Fibroblast of peridontal ligament (primary cell): ENCODE results near the gene DGLUCY.

Source experiments
- DNase-seq: peaks from one replicate; pipeline ENCODE4 v3.0.0-alpha.2; 2010; ENCODE audit errors: extremely low read depth

Gene DGLUCY

DNA sequence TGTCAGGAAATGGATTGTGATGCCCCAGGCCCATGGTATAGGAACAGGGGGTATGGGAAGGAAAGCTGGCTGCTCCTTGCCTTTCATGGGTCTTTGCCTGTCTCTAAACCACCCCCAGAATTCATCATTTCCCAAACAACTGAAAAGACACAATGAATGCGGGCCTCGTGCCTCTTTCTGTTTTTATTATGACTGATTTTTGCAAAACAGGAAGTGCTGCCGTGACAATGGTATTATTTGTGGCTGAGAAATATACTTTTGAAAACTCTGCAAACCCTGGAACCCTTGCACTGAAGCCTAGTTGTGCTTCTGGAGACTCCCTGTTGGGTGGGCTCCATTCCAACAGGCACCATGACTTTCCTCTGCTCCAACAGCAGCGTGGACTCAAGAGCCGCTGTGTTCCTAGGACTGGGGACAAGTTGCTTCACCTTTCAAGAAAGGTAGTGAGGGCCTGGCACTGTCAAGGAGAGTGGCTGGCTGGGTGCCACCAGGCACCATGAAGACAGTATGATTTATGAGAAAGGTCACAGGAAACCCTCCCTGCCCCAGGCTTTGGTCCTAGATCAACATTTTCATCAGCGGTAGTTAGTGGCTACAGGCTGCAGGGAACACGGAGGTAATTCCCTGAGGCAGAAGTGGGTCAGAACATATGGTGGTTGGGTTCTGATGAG lies 4.8 kb upstream of the DGLUCY start:
- DNase-seq, result no peak

DNA sequence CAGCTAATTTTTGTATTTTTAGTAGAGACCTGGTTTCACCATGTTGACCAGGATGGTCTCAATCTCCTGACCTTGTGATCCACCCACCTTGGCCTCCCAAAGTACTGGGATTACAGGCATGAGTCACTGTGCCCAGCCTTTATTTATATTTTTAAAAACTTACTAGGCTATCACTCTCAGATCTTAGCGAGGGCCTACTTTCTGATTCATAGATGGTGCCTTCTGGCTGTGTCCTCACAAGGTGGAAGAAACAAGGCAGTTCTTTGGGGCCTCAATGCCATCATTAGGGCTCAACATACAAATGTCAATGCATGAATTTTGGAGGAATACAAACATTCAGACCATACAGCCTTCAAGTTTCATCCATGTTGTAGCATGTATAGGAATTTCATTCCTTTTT lies 2.4 kb upstream of the DGLUCY start:
- no peak for DNase-seq

DNA sequence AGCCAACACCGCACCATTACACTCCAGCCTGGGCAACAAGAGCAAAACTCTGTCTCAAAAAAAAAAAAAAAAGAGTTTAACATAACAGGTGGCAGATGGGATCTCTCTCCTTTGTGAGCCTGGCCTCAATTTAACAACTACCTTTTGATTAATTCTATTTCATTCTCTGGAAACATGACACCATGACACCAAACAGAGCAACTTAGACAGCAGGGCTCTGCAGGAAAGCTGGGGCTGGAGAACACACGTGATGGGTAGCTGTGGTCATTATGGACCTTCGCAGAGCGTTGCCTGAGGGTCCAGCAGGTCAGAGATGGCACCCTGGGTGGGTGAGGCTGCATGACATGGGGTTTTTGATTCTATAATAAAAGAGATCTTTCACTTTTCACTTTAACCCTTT lies 1.7 kb upstream of the DGLUCY start:
- DNase-seq, result no peak

DNA sequence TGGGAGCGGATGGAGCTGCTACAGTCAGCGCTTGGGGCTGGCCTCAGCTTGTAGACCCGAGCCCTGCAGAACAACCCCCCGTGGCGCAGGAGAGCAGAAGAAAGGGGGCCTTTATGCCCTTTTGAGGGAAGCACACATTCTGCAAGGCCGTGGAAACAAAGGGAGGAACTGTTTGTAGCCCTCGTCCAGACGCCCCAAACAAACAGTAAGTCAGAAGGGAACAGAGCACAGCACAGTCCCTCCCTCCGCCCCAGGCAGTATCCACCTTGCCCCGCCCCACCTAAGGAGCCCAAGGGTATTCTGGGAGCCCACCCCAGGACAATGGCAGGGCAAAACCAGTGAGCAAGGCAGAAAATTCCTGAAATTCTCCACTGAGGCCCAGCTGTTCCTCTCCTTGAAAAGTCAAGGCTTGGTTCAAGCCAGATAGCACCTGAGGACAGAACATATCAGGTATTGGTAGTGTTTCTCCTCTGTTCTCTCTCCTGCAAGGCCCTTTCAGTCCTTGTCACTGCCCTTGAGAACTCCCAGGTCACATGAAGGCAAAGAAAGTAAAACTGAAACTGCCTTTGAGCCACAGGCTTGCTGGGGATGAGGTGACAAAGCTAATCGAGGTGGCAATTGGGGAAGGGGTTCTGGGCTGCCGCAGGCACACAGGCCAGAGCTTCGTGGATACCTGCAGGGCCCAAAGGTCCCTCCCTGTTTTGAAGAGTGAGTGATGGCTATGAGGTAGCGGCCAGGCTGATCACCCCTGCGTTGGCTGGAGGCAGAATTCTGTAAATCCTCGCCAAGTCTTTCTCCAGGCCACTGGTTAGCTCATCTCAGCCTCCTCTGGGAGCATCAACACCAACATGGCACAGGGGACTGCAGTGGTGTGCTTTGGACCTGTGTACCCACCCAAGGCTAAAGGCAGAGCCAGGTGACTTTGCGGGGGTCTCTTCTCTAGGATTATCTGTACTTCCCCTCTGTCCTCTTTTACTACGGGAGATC lies 499 bp downstream of the DGLUCY start:
- DNase-seq, result peak; percentile 62

DNA sequence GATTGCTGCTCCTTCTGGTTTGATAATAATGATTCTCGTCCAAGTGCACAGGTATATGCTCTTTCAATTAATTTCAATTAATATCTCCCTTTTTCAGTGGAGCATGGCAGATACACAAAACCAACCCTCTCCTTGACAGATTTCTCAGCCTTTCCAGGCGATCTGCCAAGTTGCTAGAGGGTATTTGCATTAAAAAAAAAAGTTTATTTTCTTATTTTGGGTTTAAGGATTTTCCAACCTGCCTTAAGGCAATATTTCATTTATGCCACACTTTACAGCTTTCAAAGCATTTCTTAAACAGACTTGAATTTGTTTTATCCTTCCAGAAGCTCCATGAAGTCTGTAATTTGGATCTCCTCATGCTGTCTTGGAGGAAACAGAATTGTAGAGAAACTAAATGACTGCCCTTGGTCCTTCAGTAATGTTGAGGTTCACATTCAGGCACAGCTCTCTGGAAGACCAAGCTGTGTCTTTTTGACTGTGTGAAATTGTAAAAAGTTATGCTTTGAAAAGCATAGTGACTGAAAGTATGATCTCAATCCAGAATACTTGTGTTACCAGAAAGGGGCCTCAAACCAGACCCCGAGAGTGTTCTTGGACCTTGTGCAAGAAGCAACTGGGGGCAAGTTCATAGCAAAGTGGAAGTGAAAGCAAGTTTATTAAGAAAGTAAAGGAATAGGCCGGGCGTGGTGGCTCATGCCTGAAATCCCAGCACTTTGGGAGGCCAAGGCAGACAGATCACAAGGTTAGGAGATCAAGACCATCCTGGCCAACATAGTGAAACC lies 2.3 kb downstream of the DGLUCY start:
- DNase-seq, result peak; percentile 40

DNA sequence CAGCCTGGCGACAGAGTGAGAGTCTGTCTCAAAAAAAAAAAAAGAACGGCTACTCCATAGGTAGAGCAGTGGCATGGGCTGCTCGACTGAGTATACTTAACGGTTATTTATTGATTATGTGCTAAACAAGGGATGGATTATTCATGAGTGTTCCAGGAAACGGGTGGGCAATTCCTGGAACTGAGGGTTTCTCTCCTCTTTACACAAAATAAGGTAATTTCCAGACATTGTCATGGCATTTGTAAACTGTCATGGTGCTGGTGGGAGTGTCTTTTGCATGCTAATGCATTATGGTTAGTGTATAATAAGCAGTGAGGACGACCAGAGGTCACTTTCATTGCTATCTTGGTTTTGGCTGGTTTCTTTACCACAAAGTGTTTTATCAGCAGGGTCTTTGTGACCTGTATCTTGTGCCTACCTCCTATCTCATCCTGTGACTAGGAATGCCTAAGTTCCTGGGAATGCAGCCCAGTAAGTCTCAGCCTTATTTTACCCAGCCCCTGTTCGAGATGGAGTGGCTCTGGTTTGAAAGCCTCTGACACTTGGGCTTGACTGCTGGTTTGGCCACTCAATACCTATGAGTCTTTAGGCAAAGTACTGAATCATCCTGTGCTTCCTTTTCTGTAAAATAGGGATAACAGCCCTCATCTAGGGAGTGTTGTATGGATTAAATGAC lies 3.2 kb downstream of the DGLUCY start:
- DNase-seq, result no peak

DNA sequence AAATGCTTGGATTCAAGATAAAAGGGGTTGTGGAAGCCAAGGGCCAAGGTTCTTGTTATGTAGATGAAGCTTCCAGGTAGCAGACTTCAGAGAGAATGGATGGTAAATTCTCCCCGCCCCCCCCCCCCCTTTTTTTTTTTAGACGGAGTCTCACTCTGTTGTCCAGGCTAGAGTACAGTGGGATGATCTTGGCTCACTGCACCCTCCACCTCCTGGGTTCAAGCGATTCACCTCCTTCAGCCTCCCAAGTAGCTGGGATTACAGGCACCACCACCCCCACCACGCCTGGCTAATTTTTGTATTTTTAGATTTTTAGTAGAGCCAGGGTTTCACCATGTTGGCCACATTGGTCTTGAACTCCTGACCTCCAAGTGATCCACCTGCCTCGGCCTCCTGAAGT lies 4.1 kb downstream of the DGLUCY start:
- DNase-seq, result no peak

DNA sequence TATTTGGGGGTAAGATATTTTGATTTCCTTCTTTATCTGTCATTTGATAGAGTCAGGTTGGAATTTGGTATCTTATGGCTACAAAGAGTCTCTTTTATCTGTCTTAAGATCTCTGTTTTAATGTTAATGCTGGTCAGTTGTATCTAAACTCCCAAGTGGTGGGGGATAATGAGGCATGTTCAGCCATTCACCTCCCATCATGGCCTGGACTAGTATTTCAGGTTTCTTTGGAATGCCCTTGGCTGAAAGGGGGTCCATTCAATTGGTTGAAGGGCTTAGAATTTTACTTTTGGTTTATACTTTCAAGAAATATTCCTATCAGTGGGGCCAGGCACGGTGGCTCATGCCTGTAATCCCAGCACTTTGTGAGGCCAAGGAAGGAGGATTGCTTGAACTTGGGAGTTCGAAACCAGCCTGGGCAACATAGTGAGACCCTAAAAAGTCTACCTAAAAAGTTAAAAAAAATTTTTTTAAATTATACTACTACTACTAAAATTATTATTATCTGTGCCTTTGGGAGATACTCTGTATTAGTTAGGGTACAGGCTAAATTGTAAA lies 4.7 kb downstream of the DGLUCY start:
- DNase-seq, result no peak

DNA sequence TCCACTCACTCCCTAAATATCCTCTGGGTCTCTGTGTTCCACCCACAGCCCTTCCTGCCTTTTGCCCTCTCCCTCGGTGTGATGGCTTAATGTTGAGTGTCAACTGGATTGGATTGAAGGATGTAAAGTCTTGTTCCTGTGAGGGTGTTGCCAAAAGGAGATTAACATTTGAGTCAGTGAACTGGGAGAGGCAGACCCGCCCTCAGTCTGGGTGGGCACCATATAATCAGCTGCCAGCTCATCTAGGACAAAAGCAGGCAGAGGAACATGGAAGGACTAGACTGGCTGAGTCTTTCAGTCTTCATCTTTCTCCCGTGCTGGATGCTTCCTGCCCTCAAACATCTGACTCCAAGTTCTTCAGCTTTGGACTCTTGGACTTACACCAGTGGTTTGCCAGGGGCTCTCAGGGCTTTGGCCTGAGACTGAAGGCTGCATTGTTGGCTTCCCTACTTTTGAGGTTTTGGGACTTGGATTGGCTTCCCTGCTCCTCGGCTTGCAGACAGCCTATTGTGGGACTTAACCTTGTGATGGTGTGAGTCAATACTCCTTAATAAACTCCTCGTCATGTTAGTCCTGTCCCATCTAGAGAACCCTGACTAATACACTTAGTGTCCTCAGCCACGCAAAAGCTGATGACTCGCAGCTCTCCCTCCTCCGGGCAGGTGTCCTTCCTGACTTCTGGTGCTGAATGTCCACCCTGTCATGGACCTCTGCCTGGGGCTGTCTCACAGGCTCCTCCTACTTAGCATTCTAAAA lies 5.9 kb downstream of the DGLUCY start:
- DNase-seq, result peak; percentile 79

DNA sequence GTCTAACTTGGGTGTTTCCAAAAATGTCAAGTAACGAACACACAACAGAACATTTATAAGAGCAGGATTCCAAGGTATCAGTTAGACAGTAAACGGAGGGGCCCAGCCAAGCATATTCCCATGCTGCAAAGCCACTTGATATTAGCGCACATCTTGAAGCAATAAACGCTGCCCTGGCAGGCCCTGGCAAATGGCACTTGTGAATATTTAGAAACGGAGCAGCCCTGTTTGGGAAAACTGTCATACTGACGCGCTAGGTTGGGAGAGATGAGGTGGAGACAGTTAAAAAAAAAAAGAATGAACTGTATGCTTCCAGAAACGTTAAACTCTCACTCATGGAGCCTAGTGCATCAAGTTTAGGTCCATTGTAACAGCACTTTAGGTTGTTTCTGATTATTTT lies 9.3 kb downstream of the DGLUCY start:
- no peak for DNase-seq

DNA sequence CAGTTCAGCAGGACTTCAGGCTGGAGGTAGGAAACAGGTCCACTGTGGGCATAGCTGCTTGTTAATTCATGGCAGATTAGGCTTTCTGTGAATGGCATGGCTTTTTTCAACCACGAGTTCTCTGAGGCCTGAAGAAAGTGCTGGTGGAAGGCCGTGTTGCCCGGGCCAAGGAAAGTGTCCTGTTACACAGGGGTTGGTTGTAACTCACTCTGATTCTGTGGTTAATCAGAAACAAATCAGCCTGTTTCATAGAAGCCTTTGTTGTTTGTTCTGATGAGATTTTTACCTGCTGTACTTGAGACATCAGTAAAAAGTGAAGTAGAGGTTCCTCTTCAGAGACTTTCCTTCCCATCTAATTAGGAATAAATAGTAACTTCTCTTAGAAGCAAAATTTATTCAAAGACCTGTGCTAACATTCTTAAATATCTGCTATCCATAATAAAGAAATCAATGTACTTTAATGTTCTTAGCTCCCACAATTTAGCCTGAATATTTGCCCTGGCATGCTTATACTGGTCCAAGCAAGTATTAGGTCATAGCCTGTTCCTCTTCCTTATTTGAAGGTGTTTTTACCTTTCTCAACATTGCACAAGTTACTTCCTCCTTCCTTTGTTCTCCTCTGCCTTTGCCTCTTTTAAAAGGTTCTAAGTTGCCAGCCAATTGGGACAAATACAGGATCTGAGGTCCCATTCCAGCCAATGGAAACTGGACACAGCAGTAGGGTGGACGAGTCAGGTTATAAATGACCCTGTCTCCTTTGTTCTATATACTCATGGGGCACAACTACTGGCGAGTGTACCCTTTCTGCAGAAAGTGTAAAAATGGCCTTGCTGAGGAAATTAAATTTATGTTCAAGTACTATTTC lies 10.8 kb downstream of the DGLUCY start:
- DNase-seq, result peak; percentile 6

DNA sequence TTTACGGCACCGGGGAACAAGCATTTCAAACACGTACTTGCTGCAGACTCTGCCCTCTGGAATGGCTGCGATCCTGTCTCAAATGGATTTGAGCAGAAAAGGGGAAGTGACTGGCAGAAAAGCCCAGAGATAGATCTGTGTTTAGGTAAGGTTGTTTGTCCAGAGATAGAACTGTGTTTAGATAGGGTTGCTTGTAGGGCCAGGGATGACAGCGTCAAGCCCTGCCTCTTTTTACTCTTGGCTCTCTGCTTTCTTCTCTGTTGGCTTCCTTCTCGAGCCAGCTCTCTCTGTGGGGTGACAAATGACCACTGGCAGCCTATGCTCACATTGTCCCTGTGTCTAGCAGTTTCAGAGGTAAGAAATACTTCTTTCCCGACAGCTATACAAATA lies 11.4 kb downstream of the DGLUCY start:
- no peak for DNase-seq

DNA sequence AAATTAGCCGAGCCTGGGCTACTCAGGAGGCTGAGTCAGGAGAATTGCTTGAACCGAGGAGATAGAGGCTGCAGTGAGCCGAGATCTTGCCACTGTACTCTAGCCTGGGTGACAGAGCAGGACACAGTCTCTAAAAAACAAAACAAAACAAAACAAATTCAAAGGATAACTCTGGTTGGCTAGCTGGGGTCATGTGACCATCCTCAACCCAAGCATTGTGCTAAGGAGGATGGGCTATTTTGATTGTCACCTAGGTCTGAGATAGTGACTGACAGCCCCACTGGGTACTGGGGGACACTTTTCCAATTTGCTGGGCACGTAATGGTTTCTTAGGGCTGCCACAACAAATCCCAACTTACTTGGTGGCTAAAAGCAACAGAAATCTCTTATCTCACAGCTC lies 11.9 kb downstream of the DGLUCY start:
- no peak for DNase-seq

DNA sequence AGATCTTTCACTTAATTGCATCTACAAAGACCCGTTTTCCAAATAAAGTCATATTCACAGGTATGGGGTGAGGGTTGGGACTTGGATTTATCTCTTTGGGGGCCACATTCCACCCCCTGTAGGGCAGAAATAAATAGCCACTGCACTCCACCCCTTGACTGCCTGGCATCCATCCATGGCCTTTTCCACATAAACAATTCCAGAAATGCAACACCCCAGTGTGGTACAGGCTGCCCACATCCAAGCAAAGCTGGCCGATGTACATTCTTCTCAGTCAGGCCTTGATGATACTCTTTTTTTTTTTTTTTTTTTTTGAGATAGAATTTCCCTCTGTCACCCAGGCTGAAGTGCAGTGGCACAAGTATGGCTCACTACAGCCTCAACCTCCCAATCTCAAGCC lies 12.9 kb downstream of the DGLUCY start:
- DNase-seq, result no peak

DNA sequence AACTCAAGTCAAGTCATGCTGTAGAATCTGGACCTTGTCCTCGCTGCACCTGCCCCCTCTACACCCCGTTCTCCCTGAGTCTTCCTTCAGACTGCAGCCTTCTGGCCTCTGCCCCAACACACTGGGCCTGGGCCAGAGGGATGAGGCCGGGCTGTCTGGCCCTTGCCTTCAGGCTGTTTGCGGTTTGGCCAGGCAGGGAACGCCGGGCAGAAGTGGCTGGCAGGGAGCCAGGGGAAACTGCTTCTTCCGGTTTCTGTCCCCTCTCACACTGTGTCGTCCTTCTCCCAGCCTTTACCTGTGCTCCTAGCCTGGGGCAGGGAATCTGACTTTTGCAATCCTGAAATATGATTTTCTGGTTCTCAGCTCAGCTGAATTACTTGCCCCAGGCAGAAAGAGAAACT lies 13.5 kb downstream of the DGLUCY start:
- no peak for DNase-seq

DNA sequence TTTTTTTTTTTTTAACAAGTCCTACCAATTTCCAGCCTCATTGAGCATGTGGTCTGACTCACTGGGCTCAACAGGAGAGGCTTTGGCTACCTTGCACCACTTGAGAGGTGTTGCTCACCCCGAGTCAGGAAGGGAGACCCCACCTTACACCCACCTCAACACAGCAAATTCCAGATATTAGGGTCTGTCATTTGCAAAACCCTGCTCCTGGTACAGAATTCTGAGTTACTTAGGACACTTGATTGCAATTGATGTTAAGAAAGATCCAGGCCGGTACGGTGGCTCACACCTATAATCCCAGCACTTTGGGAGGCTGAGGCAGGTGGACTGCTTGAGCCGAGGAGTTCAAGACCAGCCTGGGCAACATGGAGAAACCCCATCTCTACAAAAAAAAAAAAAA lies 14.1 kb downstream of the DGLUCY start:
- no peak for DNase-seq

DNA sequence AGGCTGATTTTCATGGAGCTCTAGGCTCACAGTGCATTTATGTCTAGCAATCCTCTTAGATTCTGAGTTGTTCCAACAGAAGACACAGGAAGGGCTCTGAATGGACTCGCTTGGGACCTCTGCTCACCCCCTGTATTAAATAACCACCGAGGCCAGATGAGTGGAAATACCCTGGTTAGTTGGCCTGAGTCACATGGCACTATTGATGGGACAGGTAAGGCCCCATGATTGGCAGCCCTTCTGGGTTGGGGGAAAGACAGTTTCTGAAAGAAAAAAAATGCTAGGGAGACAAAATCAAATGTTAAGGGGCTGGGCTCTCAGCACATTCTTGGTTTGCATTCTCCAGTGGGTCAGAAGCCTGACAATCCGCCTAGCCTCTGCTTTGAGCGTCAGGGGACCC lies 14.8 kb downstream of the DGLUCY start:
- DNase-seq, result no peak

DNA sequence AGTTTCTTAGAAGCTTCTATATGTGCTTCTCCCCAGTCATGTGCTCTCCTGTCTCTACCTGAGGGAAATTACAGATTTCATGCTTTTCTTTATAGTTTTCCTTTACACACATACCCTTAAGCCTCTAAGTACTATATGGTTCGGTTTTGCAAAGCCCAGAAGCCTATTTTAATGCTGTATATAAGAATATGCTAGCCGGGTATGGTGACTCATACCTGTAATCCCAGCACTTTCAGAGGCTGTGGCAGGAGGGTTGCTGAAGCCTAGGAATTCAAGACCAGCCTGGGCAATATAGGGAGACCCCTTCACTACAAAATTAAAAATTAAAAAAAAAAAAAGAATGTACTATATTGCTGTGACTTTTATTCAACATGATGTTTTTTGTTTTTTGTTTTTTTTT lies 15.4 kb downstream of the DGLUCY start:
- DNase-seq, result no peak

DNA sequence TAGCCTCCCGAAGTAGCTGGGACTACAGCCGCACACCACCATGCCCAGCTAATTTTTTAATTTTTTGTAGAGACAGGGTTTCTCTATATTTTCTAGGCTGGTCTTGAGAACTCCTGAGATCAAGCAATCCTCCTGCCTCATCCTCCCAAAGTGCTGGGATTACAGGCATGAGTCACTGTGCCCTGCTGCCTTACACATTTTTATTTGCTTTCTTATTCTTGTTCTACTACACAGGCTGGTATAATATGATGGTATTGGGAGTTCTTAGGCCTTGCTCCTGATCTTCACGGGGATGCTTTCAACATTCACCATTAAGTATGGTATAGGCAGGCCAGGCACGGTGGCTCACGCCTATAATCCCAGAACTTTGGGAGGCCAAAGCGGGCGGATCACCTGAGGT lies 21.2 kb downstream of the DGLUCY start:
- DNase-seq, result no peak
